GM10248 (cell line): Measurements from ENCODE around the gene ETAA1.

Source experiments
- CTCF ChIA-PET: fragments of 300-600 bp; sonication (Branson Sonifier 250); formaldehyde crosslinking; extraction: SDS; loops from one replicate; lab custom pipeline; 2021; ENCODE audit warnings: antibody characterized with exemption; lab: Yijun Ruan, JAX
- POLR2A ChIA-PET: fragments of 350-650 bp; sonication (Branson Sonifier 250); formaldehyde crosslinking; extraction: SDS; loops from one replicate; lab custom pipeline; 2020; ENCODE audit warnings: antibody characterized with exemption; lab: Yijun Ruan, JAX
- DNase-seq: peaks from one replicate; pipeline ENCODE4 v3.0.0; 2012; ENCODE audit errors: extremely low spot score
- TF ChIP-seq, protein P1 (sequence below): IDR thresholded peaks from 2 replicates; pipeline ENCODE4 v1.5.1; 2012; ENCODE audit warnings: mild to moderate bottlenecking, low read depth; ENCODE audit errors: extremely low read depth, missing control alignments, control extremely low read depth

Gene ETAA1

DNA sequence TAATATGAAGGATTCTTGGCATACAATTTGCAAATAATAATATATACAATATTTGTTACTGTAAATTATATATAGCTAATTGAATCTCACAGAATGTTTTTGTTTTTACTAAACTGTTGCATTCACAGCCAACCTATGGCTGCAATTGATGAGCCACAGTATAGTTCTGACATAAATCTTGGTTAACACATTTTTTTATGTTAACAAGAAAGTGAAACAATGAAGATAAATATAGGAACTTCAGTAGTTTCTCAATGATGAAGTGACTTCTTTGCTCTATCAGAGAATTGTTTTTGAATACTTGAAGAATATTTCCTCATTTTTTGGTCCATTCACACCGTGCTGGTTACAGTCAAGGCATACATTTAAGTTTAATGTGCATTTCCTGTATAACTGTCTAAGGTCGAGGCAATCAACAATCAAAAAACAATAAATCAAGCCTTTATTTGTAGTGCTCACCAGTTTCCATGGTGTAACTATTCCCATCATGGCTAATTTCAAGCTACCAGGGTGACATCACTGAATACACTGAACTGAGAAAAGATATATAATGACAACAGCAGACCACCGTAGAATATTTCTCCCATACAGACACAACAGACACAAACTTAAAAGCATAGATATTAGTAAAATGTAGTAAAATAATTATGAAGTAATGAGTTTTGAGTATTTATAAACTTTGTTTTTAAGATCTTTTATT, 12.9 kb upstream of the ETAA1 start:
- ChIA-PET CTCF (no interaction called here), POLR2A (no interaction called here)
- DNase-seq: peak; percentile 10
- TF ChIP-seq, protein P1, sequence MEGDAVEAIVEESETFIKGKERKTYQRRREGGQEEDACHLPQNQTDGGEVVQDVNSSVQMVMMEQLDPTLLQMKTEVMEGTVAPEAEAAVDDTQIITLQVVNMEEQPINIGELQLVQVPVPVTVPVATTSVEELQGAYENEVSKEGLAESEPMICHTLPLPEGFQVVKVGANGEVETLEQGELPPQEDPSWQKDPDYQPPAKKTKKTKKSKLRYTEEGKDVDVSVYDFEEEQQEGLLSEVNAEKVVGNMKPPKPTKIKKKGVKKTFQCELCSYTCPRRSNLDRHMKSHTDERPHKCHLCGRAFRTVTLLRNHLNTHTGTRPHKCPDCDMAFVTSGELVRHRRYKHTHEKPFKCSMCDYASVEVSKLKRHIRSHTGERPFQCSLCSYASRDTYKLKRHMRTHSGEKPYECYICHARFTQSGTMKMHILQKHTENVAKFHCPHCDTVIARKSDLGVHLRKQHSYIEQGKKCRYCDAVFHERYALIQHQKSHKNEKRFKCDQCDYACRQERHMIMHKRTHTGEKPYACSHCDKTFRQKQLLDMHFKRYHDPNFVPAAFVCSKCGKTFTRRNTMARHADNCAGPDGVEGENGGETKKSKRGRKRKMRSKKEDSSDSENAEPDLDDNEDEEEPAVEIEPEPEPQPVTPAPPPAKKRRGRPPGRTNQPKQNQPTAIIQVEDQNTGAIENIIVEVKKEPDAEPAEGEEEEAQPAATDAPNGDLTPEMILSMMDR: no peak

DNA sequence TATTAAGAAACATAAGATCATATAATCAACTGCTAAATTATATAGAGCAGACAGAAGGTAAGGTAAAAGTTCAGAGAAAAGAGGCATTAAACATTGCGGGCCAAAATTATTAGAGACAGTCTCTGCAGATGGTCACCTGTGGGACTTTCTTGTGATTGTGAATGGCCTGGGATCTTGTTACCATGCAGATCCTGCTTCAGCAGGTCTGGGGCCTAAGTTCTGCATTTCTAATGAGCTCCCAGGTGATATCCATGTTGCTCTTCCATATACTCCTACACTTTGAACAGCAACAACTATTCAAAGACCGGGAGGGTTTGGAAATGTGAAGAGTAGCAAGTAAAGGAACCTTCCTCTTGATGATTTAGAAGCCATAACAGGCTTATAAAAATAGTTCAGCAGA, 8.5 kb upstream of the ETAA1 start:
- TF ChIP-seq, protein P1: no peak
- POLR2A ChIA-PET: no interaction called here
- DNase-seq: no peak
- CTCF ChIA-PET: no interaction called here

DNA sequence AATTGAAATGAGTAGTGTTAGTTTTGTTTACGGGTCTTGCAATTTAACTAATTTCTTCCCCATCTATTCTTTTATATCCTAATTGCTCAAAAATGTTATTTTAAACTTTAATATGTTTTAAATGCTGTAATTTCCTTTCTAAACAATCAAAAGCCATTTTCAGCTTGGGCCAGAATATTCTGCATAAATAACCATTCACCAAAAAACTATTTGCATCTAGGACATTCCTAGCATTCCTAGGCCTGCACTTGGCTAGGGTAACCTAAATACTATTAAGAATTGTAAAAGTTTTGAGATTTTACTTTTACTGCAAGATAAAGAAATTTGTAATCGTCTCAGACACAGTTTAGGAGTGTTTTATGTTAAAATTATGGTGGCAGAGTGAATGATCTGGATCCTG, 7.8 kb upstream of the ETAA1 start:
- CTCF ChIA-PET: no interaction called here
- DNase-seq: no peak
- TF ChIP-seq, protein P1: no peak
- POLR2A ChIA-PET: no interaction called here

DNA sequence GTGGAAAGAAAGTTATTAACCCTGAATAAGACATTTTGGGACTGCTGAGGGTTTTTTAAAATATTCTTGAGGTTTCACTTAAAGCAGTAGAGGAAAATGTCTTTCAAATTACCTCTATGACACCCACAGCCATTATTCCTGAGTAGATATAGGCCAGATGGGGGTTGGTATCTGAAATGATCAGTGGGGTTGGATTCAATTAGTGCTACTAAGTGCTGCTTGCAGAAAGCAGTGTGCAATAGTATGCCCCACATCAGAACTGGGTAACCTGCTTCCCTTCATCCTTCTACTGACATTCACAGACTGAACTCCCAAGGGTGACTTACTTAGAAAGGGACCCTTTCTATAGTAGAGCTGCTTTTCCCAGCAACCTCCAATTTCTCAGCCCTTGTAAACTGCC, 7.3 kb upstream of the ETAA1 start:
- CTCF ChIA-PET: interaction anchor here (1.2 kb wide), 1 partner anchor 806 kb away, joined by 3 read pairs; no protein-coding TSS in a partner anchor
- POLR2A ChIA-PET: no interaction called here
- DNase-seq: no peak
- TF ChIP-seq, protein P1: no peak

DNA sequence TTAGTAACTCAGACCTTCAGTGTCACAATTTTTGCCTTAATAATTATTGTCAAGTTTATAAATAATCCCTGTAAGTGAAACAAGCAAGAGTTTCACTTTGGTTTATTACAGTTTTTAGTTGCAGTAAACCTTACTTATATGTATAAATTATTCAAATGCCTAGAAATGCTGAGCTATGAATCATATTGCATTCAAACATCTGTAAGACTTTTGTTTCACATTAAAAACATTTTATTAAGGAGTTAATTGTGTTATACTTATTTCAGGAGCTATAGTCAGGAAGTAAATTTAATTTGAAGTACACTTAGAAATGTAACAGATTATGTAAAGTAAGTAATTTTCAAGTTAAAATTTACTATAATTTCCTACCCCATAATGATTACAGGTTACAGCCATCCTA, 3.9 kb upstream of the ETAA1 start:
- ChIA-PET POLR2A (no interaction called here), CTCF (interaction anchor here (2.5 to 2.9 kb wide), 2 partner anchors 12 to 13 kb away, joined by 8 to 10 read pairs; no protein-coding TSS in a partner anchor)
- TF ChIP-seq, protein P1: no peak
- no peak for DNase-seq

DNA sequence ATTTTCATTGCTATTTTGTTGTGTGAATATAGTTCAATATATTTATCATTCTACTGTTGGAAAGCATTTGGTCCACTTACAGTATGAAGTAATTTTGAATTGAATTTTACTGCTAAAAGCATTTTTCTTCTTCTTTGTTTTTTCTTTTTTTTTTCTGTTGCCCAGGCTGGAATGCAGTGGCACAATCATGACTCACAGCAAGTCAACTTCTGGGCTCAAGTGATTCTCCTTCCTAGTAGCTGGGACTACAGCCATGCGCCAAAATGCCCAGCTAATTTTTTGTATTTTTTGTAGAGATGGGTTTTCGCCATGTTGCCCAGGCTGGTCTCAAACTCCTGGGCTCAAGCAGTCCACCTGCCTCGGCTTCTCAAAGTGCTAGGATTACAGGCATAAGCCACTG, 2.4 kb upstream of the ETAA1 start:
- CTCF ChIA-PET: interaction anchor here (1.0 kb wide), 1 partner anchor 10 kb away, joined by 4 read pairs; no protein-coding TSS in a partner anchor
- TF ChIP-seq, protein P1: no peak
- POLR2A ChIA-PET: interaction anchor here (0.7 kb wide), 1 partner anchor 17 kb away, joined by 3 read pairs; no protein-coding TSS in a partner anchor
- DNase-seq: no peak
